Nephron (organoid): Measurements from ENCODE around the gene ZPLD1.

Experiments used
- H3K27ac Mint-ChIP-seq, 3 experiments: 2 replicates each; pipeline ENCODE4 v1.8.0; 2020; ENCODE audit warnings: mixed read lengths in 3 of 3, mild to moderate bottlenecking in 2 of 3, moderate library complexity in 1 of 3
- H3K27me3 Mint-ChIP-seq: 2 replicates; pipeline ENCODE4 v1.8.0; 2021; ENCODE audit warnings: low read depth, mild to moderate bottlenecking, moderate library complexity, mixed read lengths
- H3K36me3 Mint-ChIP-seq: 2 replicates; pipeline ENCODE4 v1.8.0; 2020; ENCODE audit warnings: low read depth, mixed read lengths
- H3K4me1 Mint-ChIP-seq: 2 replicates; pipeline ENCODE4 v1.8.0; 2020; ENCODE audit warnings: mixed read lengths
- H3K4me3 Mint-ChIP-seq, 3 experiments: 2 replicates each; pipeline ENCODE4 v1.8.0; 2020; ENCODE audit warnings: mild to moderate bottlenecking in 3 of 3, mixed read lengths in 3 of 3, moderate library complexity in 2 of 3
- H3K9me3 Mint-ChIP-seq: 2 replicates; pipeline ENCODE4 v1.8.0; 2020; ENCODE audit warnings: mixed read lengths
- CTCF ChIP-seq, 3 experiments: fragments of 200-600 bp; sonication (generic); IDR thresholded peaks; one replicate each; pipeline ENCODE4 v1.5.0; 2021; ENCODE audit warnings: antibody characterized with exemption in 3 of 3; ENCODE audit not compliant: unreplicated experiment in 3 of 3

Gene ZPLD1

GRCh38 chr3:102511168-102511567 is 76.4 kb downstream of the ZPLD1 start:
- Mint-ChIP-seq H3K27ac (peak overlapping the region in 2 of 3 experiments; percentile 43 to 44), H3K9me3 (no peaks in the 10 kb centered on the region), H3K27me3 (peaks cover 3% of the 10 kb centered on the region), H3K36me3 (no peaks in the 10 kb centered on the region), H3K4me3 (no peak overlapping the region), H3K4me1 (peaks cover 5% of the 10 kb centered on the region)
- no peak for TF ChIP-seq CTCF (IDR thresholded peaks at IDR 0.05; ENCODE audit: unreplicated experiment in 3 of 3)

GRCh38 chr3:102511639-102512038 is 76.8 kb downstream of the ZPLD1 start:
- Mint-ChIP-seq H3K4me1 (peaks cover 5% of the 10 kb centered on the region), H3K27ac (peak overlapping the region in 1 of 3 experiments; percentile 44), H3K36me3 (no peaks in the 10 kb centered on the region), H3K4me3 (no peak overlapping the region), H3K27me3 (peaks cover 3% of the 10 kb centered on the region), H3K9me3 (no peaks in the 10 kb centered on the region)
- TF ChIP-seq CTCF (IDR thresholded peaks at IDR 0.05; ENCODE audit: unreplicated experiment in 3 of 3) = no peak

GRCh38 chr3:102512734-102513504 is 78.1 kb downstream of the ZPLD1 start:
- Mint-ChIP-seq H3K36me3 (no peaks in the 10 kb centered on the region), H3K27me3 (peaks cover 3% of the 10 kb centered on the region), H3K27ac (no peak overlapping the region), H3K4me1 (peaks cover 5% of the 10 kb centered on the region), H3K4me3 (no peak overlapping the region), H3K9me3 (no peaks in the 10 kb centered on the region)
- TF ChIP-seq CTCF (IDR thresholded peaks at IDR 0.05; ENCODE audit: unreplicated experiment in 3 of 3) = no peak

- no peak overlapping the region for H3K4me3 Mint-ChIP-seq
- no peak overlapping the region for H3K27ac Mint-ChIP-seq
- no peaks in the 10 kb centered on the region for H3K9me3 Mint-ChIP-seq
- no peak for TF ChIP-seq CTCF (IDR thresholded peaks at IDR 0.05; ENCODE audit: unreplicated experiment in 3 of 3)
- peaks cover 5% of the 10 kb centered on the region for H3K4me1 Mint-ChIP-seq
- no peaks in the 10 kb centered on the region for H3K36me3 Mint-ChIP-seq
- peaks cover 3% of the 10 kb centered on the region for H3K27me3 Mint-ChIP-seq
These were observed 79.4 kb downstream of the ZPLD1 start for GRCh38 chr3:102514241-102514640.

- H3K27ac Mint-ChIP-seq = no peak overlapping the region
- H3K9me3 Mint-ChIP-seq = no peaks in the 10 kb centered on the region
- no peak for TF ChIP-seq CTCF (IDR thresholded peaks at IDR 0.05; ENCODE audit: unreplicated experiment in 3 of 3)
- no peaks in the 10 kb centered on the region for H3K36me3 Mint-ChIP-seq
- no peaks in the 10 kb centered on the region for H3K4me1 Mint-ChIP-seq
- H3K27me3 Mint-ChIP-seq = no peaks in the 10 kb centered on the region
- no peak overlapping the region for H3K4me3 Mint-ChIP-seq
These were observed 86.4 kb downstream of the ZPLD1 start for GRCh38 chr3:102521246-102521645.

- Mint-ChIP-seq H3K4me1 (no peaks in the 10 kb centered on the region), H3K36me3 (no peaks in the 10 kb centered on the region), H3K27me3 (no peaks in the 10 kb centered on the region), H3K9me3 (no peaks in the 10 kb centered on the region), H3K27ac (no peak overlapping the region), H3K4me3 (no peak overlapping the region)
- no peak for TF ChIP-seq CTCF (IDR thresholded peaks at IDR 0.05; ENCODE audit: unreplicated experiment in 3 of 3)
These were observed 90.8 kb downstream of the ZPLD1 start for GRCh38 chr3:102525624-102526023.
